ENCODE measurements around the gene ADRB1. TPM values are rescaled to one million over a fixed set of nuclear protein-coding genes. Genes with fewer than 3 reads are reported as not detected.

Gene ADRB1
- total and polyA plus RNA-seq, 2 of the 13 experiments (the other 11 are each of a cell fraction or from before 2014, with no cell fraction given), result 0.07 TPM; not detected in 1

DNA sequence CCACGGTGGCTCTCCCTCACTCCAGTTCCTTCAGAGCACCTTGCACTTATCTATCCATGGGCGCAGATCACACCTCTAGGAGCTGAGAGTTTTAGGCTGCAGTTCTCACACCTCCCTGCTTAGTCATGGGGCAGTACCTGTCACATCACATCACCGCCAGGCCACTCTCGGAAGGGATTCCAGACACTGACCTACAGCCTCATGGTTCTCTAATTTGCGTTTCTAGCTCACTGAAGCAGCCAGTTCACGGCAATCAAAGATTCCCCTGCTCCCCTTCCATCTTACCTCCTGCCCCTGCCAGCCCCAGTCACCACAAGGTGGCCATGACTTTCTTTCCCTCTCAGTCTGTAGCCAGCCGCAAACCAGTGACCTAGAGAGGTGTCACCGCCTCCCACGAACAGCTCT is 34.2 kb downstream of the ADRB1 start (continued):
- TF ChIP-seq ZFP36 (IDR thresholded peaks at IDR 0.05; ENCODE audit: borderline replicate concordance, low read depth, low read length, partially characterized antibody) (no peak), RFXAP (CRISPR knock-in tag; IDR thresholded peaks at IDR 0.05; ENCODE audit: borderline replicate concordance) (no peak)
- TF ChIP-seq, protein P1, sequence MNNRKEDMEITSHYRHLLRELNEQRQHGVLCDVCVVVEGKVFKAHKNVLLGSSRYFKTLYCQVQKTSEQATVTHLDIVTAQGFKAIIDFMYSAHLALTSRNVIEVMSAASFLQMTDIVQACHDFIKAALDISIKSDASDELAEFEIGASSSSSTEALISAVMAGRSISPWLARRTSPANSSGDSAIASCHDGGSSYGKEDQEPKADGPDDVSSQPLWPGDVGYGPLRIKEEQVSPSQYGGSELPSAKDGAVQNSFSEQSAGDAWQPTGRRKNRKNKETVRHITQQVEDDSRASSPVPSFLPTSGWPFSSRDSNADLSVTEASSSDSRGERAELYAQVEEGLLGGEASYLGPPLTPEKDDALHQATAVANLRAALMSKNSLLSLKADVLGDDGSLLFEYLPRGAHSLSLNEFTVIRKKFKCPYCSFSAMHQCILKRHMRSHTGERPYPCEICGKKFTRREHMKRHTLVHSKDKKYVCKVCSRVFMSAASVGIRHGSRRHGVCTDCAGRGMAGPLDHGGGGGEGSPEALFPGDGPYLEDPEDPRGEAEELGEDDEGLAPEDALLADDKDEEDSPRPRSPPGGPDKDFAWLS (CRISPR knock-in tag; IDR thresholded peaks at IDR 0.05; ENCODE audit: borderline replicate concordance), result no peak
- TF ChIP-seq, protein P2, sequence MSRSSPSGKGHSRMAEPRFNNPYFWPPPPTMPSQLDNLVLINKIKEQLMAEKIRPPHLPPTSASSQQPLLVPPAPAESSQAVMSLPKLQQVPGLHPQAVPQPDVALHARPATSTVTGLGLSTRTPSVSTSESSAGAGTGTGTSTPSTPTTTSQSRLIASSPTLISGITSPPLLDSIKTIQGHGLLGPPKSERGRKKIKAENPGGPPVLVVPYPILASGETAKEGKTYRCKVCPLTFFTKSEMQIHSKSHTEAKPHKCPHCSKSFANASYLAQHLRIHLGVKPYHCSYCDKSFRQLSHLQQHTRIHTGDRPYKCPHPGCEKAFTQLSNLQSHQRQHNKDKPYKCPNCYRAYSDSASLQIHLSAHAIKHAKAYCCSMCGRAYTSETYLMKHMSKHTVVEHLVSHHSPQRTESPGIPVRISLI (CRISPR knock-in tag; IDR thresholded peaks at IDR 0.05; ENCODE audit: borderline replicate concordance), result no peak

DNA sequence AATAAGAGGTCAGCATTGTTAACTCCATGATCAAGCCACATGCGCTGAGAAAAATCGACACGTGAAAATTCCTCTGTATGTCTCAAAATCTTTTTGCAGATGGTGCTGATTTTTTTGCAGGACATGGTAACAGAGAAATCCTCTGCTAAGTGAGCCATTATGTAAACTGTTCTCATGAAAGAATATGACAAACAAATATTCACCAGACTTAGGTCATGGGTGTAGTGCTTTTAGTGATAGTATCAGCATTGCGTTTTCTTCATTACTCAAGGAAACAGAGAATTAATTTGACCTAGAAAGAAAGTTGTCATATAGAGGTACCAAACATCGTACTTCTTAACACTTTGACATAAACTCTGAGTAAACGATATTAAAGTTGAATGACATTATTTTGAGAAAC is 34.7 kb downstream of the ADRB1 start:
- Histone ChIP-seq H3K4me3 (replicated peaks in 1 of 3; ENCODE audit: insufficient read depth in 1 of 3, low read depth in 2 of 3, low read length in 3 of 3) (no peak overlapping the region), H3K4me1 (ENCODE audit: insufficient read depth, low read length) (peaks cover 10% of the 10 kb centered on the region; the same call in 1 of the 2 replicates), H3K79me2 (ENCODE audit: insufficient read depth, low read length) (no peaks in the 10 kb centered on the region), H3K27me3 (ENCODE audit: control insufficient read depth in 1 of 2, insufficient read depth in 2 of 2, low read length in 2 of 2) (peaks cover 0 to 3% of the 10 kb centered on the region in 2 experiments; a peak in 2 of 5 replicates), H2AFZ (ENCODE audit: low read length) (no peak overlapping the region), H3K9ac (ENCODE audit: insufficient read depth, low read depth, low read length) (no peak overlapping the region), H3K9me3 (ENCODE audit: low read length) (no peaks in the 10 kb centered on the region), H3K4me2 (ENCODE audit: low read depth, low read length) (no peak overlapping the region), H3K27ac (ENCODE audit: extremely low read length, insufficient read depth, low read length) (no peak overlapping the region), H4K20me1 (ENCODE audit: insufficient read depth, low read length) (no peaks in the 10 kb centered on the region), H3K36me3 (replicated peaks in 1 of 2; ENCODE audit: control insufficient read depth in 1 of 2, insufficient read depth in 2 of 2, low read length in 2 of 2) (no peaks in the 10 kb centered on the region)
- in situ Hi-C loops (cut with HindIII; ENCODE audit: extremely low pct_ligation_motif_present, low pct_unique_long_range_greater_than_20kb), result no loop called here
- FAIRE-seq (no peak), DNase-seq (ENCODE audit: low spot score) (no peak), ATAC-seq (no peak)
- ChIA-PET POLR2A (no interaction called here), CTCF (ENCODE audit: low intra/inter-chr PET ratio, low total read pairs) (no interaction called here)
- intact Hi-C loops (cut with micrococcal nuclease; ENCODE audit: unreplicated experiment), result no loop called here
- 44% methylated on average over 6 of the region's 6 CpGs for WGBS (ENCODE audit: low lambda C conversion rate)
- no TSS peak for BruUV-seq (replicated peaks)
- TF ChIP-seq, protein P3, sequence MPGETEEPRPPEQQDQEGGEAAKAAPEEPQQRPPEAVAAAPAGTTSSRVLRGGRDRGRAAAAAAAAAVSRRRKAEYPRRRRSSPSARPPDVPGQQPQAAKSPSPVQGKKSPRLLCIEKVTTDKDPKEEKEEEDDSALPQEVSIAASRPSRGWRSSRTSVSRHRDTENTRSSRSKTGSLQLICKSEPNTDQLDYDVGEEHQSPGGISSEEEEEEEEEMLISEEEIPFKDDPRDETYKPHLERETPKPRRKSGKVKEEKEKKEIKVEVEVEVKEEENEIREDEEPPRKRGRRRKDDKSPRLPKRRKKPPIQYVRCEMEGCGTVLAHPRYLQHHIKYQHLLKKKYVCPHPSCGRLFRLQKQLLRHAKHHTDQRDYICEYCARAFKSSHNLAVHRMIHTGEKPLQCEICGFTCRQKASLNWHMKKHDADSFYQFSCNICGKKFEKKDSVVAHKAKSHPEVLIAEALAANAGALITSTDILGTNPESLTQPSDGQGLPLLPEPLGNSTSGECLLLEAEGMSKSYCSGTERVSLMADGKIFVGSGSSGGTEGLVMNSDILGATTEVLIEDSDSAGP (CRISPR knock-in tag; IDR thresholded peaks at IDR 0.05; ENCODE audit: borderline replicate concordance), result no peak
- TF ChIP-seq, protein P4, sequence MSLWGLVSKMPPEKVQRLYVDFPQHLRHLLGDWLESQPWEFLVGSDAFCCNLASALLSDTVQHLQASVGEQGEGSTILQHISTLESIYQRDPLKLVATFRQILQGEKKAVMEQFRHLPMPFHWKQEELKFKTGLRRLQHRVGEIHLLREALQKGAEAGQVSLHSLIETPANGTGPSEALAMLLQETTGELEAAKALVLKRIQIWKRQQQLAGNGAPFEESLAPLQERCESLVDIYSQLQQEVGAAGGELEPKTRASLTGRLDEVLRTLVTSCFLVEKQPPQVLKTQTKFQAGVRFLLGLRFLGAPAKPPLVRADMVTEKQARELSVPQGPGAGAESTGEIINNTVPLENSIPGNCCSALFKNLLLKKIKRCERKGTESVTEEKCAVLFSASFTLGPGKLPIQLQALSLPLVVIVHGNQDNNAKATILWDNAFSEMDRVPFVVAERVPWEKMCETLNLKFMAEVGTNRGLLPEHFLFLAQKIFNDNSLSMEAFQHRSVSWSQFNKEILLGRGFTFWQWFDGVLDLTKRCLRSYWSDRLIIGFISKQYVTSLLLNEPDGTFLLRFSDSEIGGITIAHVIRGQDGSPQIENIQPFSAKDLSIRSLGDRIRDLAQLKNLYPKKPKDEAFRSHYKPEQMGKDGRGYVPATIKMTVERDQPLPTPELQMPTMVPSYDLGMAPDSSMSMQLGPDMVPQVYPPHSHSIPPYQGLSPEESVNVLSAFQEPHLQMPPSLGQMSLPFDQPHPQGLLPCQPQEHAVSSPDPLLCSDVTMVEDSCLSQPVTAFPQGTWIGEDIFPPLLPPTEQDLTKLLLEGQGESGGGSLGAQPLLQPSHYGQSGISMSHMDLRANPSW (CRISPR knock-in tag; IDR thresholded peaks at IDR 0.05; ENCODE audit: borderline replicate concordance), result no peak
- TF ChIP-seq, protein P5, sequence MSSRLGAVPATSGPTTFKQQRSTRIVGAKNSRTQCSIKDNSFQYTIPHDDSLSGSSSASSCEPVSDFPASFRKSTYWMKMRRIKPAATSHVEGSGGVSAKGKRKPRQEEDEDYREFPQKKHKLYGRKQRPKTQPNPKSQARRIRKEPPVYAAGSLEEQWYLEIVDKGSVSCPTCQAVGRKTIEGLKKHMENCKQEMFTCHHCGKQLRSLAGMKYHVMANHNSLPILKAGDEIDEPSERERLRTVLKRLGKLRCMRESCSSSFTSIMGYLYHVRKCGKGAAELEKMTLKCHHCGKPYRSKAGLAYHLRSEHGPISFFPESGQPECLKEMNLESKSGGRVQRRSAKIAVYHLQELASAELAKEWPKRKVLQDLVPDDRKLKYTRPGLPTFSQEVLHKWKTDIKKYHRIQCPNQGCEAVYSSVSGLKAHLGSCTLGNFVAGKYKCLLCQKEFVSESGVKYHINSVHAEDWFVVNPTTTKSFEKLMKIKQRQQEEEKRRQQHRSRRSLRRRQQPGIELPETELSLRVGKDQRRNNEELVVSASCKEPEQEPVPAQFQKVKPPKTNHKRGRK (CRISPR knock-in tag; IDR thresholded peaks at IDR 0.05), result no peak
- no peak for TF ChIP-seq ZNF788 (CRISPR knock-in tag; IDR thresholded peaks at IDR 0.05; ENCODE audit: borderline replicate concordance)
- TF ChIP-seq ZSCAN22 (CRISPR knock-in tag; IDR thresholded peaks at IDR 0.05), result no peak
- no peak for TF ChIP-seq ZNF430 (CRISPR knock-in tag; IDR thresholded peaks at IDR 0.05)
- TF ChIP-seq CENPX (CRISPR knock-in tag; IDR thresholded peaks at IDR 0.05), result no peak

Data from HepG2 (cell line).